H4 (cell line): ENCODE results near the gene PDYN. TPM values are rescaled to one million over a fixed set of nuclear protein-coding genes. Genes with fewer than 3 reads are reported as not detected.
"Not testable (repeated sequence)": the region's sequence is repeated elsewhere in the genome, so short reads cannot be mapped to it uniquely, and the experiment has no call there.

ENCODE experiments used
- DNase-seq: peaks from one replicate; pipeline ENCODE4 v3.0.0-alpha.2; 2015; ENCODE audit warnings: low spot score
- total RNA-seq: library from RNA; depleted of rRNA; stranded (reverse); fragments of >200 nt; shearing (Covaris generic); gene quantifications from 2 replicates; pipeline ENCODE4 v1.2.3, GENCODE V29; 2014; rRNA removed

PDYN gene
- total RNA-seq: not detected in 2 replicates

DNA sequence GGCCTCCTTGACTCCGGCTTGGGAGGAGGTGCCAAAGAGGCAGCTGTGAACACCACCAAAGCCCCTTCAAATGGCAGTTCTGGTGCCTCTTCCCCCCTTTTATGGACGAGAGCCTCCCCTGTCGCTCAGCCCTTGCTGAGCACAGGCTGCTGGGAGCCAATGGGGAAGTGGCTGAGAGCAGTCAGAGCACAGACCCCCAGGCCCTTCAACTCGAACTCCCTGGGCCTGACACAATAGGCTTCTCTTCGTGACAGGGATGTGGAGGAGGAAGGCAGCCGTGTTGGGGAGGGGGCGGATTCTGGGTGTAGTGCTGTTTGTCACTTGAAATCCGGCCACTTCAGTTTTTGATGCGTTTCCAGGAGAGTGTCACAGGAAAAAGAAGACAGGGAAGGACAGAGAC lies at the start of gene PDYN:
Gene PDYN (minus strand): TSS at position 73 of the 400 bp plus-strand sequence. CDS start 10,974 bp downstream, outside the sequence.
- no peak for DNase-seq

DNA sequence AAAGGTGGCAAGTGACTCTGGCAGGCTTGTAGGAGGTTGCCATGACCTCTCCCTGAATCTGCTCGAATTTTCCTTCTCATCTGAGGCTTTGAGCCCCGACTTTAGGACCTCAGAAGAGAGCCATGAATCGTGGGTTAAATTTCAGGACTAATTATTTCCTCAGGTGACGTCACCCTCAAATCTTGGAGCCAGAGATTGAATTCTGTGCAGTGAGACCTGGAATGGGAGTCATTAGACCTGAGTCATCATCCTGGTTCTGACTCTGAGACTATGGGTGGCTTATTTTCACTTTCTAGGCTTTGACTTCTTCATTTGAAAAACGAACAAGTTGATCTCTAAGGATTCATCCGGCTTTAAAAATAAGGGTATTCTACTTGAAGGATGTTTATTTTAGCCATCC lies 48.5 kb upstream of the PDYN start:
- peak; percentile 63 for DNase-seq

DNA sequence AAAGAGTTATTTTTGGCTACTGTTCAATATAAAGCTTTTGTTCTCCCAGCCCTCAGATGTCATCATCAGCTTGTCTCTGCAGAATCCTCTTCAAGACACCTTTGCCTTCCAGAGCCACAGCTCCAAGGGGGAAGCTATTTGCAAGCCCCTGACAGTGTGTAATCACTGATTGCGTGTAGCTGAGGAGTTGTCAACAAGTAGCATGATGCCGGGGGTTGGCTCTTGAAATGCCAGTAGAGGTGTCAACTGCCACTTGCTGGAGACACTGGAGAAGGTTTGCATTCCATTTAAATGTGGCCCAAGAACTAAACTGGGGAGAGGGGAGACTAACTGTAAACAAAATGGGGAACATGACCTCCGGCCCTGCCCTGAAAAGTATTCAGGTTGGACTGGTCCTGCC lies 44.3 kb upstream of the PDYN start:
- DNase-seq: no peak

GRCh38 chr20:2037296-2037914 lies 43.5 kb upstream of the PDYN start:
- no peak for DNase-seq

DNA sequence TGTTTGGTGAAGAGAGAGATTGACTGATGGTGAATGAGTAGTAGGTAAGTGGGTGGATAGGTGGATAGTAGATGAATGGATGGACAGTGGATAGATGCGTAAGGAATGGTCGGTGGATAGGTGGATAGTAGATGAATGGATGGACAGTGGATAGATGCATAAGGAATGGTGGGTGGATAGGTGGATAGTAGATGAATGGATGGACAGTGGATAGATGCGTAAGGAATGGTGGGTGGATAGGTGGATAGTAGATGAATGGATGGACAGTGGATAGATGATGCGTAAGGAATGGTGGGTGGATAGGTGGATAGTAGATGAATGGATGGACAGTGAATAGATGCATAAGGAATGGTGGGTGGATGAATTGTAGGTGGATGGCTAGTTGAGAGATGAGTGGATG lies 42.5 kb upstream of the PDYN start:
- not testable (repeated sequence) for DNase-seq

DNA sequence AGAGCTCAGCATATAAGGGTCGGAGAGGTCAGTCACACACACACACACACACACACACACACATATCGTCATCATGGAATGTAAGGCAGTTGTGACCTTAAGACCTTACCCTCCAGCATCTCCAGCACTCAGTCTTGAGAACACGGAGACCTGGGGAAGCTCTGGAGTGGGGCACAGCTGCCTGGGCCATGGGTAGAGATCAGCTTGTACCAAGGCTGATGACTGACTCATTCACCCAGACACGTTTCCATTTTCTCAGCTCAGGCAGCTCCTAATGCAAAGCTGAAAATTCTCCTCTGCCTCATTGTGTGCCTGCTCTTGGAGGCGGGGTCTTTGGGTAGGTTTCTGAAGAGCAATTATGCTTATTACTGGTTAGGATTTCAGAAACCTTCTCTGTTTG lies 38.3 kb upstream of the PDYN start:
- no peak for DNase-seq

- DNase-seq: no peak
These were observed 32.7 kb upstream of the PDYN start for GRCh38 chr20:2026514-2026913.

DNA sequence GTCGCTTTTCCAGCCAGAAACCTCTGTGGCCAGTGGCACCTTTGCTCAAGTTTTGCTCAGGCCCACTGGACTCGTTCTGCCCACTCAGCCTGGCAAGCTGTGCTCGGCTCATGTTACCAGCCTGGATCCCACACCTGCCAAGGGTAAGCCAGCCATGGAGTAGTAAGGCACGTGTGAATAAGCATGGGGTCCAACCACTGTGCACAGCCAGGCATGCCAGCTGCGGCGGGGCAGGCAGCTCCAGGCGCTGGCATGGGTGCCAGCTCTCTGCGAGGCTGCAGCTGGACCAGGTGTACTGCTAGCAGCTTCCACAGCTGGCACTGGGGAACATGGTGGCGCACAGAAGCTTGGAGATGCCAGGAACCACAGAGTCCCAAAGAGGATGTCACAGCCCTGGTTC lies 32.1 kb upstream of the PDYN start:
- DNase-seq: no peak

GRCh38 chr20:2023151-2023550 lies 29.3 kb upstream of the PDYN start:
- no peak for DNase-seq

DNA sequence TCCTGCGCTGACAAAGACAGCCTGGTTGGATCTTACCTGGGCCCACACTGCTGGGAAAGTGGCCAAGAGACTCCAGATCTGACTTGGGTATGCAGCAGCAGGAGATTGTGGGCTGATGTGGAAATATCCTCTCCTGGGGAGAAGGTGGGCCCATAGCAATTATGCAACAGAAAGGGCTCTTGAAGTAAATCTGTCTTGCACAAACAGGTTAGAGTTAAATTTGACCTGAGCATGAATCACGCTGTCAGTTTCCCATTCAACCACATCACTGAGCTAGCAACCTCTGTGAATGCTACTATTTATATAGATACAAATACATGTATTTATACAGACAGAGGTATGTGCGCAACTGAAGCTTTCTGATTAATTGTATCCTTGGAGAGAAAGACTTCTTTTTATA lies 28.3 kb upstream of the PDYN start:
- DNase-seq: no peak

GRCh38 chr20:2010533-2010932 lies 16.7 kb upstream of the PDYN start:
- no peak for DNase-seq

DNA sequence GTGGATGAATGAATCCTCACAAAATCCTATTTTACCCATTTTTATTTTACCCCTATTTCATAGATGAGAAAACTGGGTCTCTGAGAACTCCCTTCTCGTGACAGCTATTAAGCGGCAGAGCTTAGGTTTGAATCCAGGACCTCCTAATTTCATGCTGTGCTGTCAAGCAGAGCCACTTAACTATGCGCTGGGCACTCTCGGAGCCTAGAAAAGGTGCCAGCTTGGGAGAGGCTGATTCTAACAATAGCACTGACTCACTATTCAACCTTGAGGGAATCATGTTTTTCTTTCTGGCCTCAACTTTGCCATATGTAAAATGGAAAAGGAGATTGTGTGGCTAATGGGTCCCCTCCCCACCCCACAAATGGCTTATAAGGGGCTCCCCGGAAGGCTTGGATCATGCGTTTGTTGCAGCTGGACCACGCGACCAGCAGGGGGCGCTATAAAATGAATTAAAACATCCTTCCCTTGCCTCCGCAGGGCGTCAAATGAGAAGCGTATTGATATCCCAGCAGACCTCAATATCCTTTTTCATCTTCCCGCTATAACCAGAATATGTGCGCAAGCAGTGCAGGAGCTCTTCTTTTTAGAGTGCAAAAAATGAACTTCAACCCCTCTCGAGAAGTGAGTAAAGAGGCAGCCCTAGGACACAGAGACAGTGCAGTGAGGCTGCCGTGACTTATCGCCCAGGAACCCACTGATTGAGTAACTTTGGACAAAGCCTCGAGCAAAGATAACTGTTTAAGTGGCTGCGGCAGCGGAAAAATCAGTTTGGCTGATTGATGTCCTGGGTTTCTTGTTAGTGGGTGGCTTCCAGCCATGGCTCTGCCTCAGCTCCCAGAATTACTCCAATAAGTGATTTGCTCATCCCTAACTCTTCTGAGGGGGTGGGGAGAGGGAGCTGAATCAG lies 12.8 kb upstream of the PDYN start:
- no peak for DNase-seq

DNA sequence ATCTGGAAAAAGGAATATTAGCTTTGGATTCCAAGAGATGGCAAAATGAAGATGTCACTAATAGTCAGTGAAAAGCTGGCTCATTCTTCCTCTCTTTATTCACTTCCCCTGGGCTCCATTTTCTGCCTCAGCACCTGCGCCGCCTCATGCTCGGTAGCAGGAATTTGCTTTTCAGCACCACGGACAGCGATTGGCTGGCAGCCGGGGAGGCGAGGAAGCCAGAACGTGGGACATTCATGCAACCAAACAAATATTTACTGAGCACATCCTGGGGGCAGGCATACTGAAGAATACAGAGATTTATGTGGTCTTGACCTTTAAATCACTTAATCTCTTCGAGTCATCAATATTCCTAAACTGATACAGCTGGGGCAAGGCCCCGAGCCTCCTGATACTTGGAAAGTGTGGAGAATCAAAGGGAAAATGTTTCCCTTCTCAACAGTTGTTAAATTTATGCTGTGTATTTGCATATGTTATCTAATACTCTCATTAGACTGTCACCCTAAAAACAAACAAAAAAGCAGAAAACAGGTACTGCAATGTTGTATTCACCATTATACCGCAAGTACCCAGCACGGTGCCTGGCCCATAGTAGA lies 12.1 kb upstream of the PDYN start:
- peak; percentile 29 for DNase-seq

GRCh38 chr20:2005359-2005758 lies 11.5 kb upstream of the PDYN start:
- DNase-seq: no peak

GRCh38 chr20:2004171-2004570 lies 10.3 kb upstream of the PDYN start:
- no peak for DNase-seq

GRCh38 chr20:2002365-2002764 lies 8.5 kb upstream of the PDYN start:
- DNase-seq: no peak

DNA sequence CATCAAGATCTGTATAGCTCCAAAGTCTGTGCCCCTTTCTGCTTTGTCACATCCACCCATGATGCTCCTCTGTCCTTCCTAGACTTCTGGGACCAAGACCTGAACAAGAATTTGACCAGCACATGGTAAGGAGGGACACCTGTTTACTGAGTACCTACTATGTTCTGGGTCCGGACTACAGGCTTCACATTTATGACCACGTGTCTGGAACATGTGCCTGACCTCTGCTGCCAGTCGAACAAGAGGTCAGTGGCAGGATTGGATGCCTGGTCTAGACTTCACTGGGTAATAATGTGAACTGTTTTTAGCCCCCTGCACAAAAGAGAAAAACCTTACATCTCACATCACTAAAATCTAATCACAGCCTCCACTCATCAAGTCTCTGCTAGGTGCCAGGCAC lies 7.3 kb upstream of the PDYN start:
- no peak for DNase-seq

DNA sequence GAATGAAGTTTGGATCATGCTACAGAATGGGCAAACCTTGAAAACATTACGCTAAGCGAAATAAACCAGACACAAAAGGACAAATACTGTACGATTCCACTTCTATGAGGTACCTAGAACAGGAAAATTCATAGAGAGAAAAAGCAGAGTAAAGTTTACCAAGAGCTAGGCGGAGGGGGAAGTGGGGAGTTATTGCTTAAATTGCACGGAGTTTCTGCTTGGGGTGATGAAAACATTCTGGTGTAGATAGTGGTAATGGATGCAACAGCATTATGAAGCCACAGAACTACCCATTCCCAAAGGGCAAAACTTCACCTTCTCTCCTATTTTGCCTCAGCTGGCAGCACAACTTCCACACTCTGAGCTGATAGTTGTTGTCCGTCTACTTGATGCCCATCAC lies 6.4 kb upstream of the PDYN start:
- no peak for DNase-seq

DNA sequence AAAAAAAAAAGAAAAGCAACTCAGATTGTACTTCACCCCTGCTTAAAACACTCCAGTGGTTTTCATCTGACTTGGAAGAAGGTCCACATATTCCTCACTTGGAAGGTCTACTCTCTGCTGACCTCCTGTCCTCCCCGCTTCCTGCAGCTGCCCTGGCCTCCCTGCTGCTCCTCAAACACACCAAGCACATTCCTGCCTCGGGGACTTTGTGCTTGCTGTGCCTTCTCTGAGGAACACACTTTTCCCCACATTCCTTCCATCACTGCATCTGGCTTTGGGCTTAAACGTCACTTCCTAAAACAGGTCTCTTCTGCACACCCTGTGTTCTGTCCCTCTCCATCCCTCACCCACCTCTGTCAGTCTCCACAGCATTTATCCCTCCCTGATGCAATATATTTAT lies 4.9 kb upstream of the PDYN start:
- DNase-seq: no peak

DNA sequence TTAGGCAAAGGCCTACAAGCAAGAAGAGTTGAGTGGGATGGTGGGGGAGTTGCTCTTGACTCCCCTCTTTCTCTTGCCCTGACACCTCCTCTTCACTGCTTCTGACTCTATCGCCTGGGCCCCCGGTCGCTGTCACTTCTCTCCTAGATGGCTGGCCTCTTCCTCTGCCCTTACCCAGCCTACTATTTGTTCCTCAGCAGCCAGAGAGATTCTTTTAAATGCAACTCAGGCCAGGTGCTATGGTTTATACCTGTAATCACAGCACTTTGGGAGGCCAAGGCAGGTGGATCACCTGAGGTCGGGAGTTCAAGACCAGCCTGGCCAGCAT lies 4.3 kb upstream of the PDYN start:
- DNase-seq: no peak

DNA sequence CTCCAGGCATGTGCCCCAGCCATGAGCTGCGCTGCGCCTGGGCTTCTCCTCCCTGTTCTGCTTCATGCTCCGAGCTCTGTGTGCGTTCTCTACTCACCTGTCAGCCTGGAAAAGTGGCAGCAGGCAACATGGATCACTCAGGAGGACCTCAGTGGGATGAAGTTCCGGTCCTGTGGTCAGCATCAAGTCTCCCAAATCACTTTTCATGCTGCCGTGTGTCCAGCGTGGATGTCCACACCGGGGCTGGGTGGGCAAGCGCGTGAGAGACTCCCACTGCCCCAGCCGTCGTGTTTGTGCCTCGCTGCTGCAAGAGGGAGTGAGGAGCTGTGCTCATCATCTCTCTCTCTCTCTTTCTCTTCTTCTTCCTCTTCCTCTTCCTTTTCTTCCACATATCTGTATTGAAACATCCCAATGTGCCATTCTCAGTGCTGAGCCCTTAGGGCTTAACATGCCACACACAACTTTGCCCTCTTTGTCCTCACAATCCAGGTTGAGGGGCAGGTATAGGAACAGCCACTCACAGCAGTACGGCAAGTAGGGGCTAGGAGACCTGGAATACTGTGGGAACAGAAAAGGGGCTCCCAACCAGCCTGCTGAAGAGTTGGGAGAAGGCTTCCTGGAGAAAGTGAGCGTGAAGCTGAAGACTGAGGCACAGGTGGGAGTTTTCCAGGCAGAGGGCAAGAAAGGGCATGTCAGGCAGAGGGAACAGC lies 3.8 kb upstream of the PDYN start:
- DNase-seq: no peak

DNA sequence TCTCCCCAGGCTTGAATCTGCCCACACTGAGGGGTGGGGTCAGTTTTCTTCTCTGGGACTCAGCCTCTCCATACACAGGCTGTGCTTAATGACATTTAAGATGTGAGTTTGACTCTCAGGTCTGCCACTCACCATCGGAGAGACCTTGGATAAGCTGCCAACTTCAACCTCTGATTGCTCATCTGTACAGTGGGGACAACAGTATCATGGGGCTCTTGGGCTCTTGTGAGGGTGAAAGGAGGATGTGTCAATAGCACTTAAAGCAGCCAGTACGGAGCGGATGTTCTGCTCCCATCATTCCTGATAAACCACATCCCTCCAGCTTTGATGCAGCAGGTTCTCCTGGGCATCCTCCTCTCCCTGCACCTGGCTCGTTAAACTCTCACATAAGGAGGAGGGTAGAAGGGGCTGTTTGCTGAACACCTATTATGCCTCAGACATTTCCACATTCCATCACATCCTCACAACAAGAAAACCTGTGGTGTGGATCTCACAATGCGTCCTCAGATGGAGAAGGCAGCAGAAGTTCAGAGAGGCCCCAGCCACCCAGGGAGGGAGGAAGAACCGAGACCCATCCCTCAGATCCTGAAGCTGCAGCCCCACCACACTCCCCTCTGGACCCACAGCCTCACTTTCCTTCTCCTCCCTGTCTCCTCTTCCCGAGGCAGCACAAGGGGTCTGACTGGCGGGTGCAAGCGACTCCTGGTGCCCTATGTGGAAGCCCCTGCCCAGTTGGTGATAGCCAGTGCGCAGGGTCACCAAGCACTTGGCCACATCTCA lies 1.9 kb upstream of the PDYN start:
- DNase-seq: no peak
